Omental fat pad (tissue), 4 donors: ENCODE results near the gene IPMK. TPM values are rescaled to one million over a fixed set of nuclear protein-coding genes. Genes with fewer than 3 reads are reported as not detected.

Experiments used
- ATAC-seq: fragments of 150-250 bp; one replicate; pipeline ENCODE4 v1.9.1; 2016; ENCODE audit warnings: mild to moderate bottlenecking, moderate library complexity; ENCODE audit not compliant: low FRiP score
- DNase-seq: peaks from one replicate; pipeline ENCODE4 v3.0.0-alpha.2; 2019; ENCODE audit warnings: low spot score
- total RNA-seq, 4 donors: library from RNA; depleted of rRNA; stranded (reverse); fragments of >200 nt; gene quantifications; one replicate each; pipeline ENCODE4 v1.1.0, GENCODE V29; 2016
- TF ChIP-seq, protein P1 (sequence below), 3 donors: fragments of 450-650 bp; IDR thresholded peaks; one replicate each; pipeline ENCODE4 v1.5.1; 2016 to 2017; ENCODE audit warnings: antibody characterized with exemption in 3 of 3, mild to moderate bottlenecking in 3 of 3, moderate library complexity in 2 of 3

The IPMK gene
- total RNA-seq, 4 donors from 2014 or later, result 6.3 to 9.5 (median 7.7) TPM

GRCh38 chr10:58268454-58268945 lies 806 bp upstream of the IPMK start:
- TF ChIP-seq, protein P1, sequence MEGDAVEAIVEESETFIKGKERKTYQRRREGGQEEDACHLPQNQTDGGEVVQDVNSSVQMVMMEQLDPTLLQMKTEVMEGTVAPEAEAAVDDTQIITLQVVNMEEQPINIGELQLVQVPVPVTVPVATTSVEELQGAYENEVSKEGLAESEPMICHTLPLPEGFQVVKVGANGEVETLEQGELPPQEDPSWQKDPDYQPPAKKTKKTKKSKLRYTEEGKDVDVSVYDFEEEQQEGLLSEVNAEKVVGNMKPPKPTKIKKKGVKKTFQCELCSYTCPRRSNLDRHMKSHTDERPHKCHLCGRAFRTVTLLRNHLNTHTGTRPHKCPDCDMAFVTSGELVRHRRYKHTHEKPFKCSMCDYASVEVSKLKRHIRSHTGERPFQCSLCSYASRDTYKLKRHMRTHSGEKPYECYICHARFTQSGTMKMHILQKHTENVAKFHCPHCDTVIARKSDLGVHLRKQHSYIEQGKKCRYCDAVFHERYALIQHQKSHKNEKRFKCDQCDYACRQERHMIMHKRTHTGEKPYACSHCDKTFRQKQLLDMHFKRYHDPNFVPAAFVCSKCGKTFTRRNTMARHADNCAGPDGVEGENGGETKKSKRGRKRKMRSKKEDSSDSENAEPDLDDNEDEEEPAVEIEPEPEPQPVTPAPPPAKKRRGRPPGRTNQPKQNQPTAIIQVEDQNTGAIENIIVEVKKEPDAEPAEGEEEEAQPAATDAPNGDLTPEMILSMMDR (IDR thresholded peaks at IDR 0.05), result no peak
- DNase-seq, result no peak
- ATAC-seq, result no peak

DNA sequence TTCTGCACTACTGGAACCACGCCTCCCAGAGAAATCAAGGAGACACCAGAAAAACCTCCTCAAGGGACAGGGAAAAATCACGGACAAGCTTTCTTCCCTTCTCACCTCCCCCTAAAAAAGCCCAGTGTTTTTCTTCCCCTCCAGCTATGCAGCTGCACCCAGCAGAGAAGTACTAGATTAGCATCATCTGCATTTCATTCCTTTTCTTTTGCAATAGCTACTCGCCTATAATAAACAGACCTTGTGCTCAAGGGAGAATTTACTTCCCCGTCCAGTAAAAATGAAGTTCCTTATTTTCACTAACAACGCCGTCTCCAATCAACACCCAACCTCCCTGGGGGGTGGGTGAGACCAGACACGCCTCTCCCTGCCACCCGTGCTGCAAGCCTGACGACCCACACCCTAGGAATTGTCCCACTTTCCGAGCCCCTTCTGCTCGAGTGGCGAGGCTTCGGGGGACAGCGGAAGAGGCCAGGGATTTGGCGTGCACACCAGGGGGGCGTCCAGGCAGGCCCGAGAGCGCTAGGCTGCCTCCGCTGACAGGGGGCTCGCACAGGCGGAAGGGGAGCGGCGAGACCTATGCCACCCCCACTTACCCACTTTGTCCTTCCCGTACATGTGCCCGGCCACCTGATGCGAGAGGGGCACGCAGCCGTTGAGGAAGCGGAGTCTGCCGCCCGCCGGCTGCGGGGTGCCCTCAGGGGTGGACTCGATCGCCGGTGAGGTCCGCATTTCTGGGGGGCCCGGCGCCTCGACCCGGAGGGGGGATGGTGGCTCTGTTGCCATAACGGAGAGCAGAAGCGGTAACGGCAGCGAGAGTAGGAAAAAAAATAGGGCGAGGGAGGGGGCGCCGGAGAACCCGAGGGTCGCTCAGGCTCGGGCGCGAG lies 625 bp downstream of the IPMK start:
- peak; percentile 5 for ATAC-seq
- TF ChIP-seq, protein P1 (IDR thresholded peaks at IDR 0.05), result no peak

DNA sequence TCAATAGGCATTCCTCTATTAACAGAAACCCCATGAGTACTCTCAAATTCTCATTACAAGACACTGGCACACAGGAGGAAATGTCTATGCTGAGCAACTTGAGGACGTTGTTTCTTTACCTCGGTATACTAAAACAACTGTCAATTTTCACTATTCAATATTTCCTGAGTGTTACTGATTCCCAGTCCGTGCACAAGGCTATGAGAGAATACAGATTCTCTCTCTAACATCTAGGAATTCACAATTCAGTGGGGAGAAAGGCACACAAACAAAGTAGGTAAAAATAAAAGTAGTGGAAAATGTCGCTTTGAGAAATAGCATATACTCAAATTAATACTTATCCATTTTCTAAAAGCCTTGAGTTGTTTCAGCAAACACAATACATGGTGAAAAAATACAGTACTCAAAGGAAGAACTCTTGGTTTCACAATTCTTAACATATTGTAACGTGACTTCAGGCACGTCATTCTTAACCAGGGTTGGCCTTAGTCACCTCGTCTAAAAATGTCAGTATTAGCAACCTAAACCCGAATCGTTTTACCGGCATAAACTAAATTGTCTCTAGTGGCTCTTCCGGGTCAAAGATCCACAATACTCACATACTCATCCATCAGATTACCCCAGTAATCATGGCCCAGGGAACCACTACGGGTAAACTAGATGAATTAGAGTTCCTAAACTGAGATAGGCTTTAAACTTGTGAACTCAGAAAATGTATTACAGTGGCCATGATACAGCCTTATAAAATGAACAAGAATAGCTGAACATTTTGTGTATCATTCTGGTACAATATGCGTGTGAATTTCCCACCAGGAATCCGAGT lies 1.5 kb downstream of the IPMK start:
- DNase-seq, result no peak
- ATAC-seq, result peak; percentile 4
- TF ChIP-seq, protein P1 (IDR thresholded peaks at IDR 0.05), result no peak

More for the DNA sequence above, 625 bp downstream of the IPMK start:
- DNase-seq, result peak; percentile 32

GRCh38 chr10:58265249-58265648 lies 2.4 kb downstream of the IPMK start:
- TF ChIP-seq, protein P1 (IDR thresholded peaks at IDR 0.05), result no peak
- no peak for DNase-seq
- ATAC-seq, result no peak

DNA sequence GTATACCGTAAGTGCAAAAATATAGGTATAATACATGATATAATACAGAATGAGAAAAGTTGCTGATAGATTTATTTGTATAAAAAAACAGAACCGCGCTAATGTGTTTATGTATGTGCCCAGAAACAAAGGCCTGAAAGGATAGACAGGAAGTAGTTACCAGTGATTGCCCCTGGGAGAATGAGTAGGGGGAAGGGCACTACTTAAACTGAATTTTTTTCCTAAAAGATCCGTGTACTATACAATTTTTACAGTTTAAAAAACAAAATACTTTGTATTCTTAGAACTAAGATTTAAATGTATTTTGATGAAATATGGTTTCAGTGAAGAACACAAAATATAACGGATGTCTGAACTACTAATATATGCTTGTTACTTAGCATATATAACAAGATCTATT lies 2.9 kb downstream of the IPMK start:
- no peak for DNase-seq
- TF ChIP-seq, protein P1 (IDR thresholded peaks at IDR 0.05), result no peak
- no peak for ATAC-seq

- no peak for DNase-seq
- TF ChIP-seq, protein P1 (IDR thresholded peaks at IDR 0.05), result no peak
- no peak for ATAC-seq
These were observed 4.9 kb downstream of the IPMK start for GRCh38 chr10:58262766-58263165.
